GM21619 (cell line): ENCODE measurements around the gene SLC29A3.
"Not testable (repeated sequence)": the region's sequence is repeated elsewhere in the genome, so short reads cannot be mapped to it uniquely, and the experiment has no call there.

Experiments
- ATAC-seq: cut with Tn5 transposase; IDR thresholded peaks from one replicate; pipeline ENCODE4 v1.9.1; 2021; ENCODE audit not compliant: unreplicated experiment

SLC29A3 gene

GRCh38 chr10:71344993-71345480, 26.0 kb downstream of the SLC29A3 start:
- ATAC-seq = no peak

GRCh38 chr10:71345694-71346093, 26.6 kb downstream of the SLC29A3 start:
- no peak for ATAC-seq

DNA sequence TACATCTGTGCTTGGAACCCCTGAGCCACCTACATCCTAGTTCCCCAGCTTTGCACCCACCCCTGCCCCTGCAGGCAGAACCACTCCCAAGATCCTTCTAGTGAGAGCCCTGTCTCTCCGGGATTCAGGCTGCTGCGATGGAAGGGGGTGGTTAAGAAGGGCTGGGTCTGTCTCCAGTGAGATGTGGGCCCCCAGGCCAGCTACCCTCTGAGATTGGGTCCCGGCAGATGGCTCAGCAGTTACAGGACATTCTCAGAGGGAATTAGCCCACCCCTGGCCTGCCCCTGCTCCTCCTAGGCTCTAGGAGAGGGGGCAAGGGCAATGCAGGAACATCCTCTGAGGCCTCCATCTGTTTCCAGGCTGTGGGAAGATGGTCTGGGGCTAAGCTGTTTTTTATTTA, 27.7 kb downstream of the SLC29A3 start:
- no peak for ATAC-seq

- no peak for ATAC-seq
These were observed 28.7 kb downstream of the SLC29A3 start for GRCh38 chr10:71347587-71348395.

- no peak for ATAC-seq
These were observed 29.8 kb downstream of the SLC29A3 start for GRCh38 chr10:71348850-71349249.

GRCh38 chr10:71349406-71349805, 30.3 kb downstream of the SLC29A3 start:
- no peak for ATAC-seq

GRCh38 chr10:71351087-71351486, 32.0 kb downstream of the SLC29A3 start:
- no peak for ATAC-seq

DNA sequence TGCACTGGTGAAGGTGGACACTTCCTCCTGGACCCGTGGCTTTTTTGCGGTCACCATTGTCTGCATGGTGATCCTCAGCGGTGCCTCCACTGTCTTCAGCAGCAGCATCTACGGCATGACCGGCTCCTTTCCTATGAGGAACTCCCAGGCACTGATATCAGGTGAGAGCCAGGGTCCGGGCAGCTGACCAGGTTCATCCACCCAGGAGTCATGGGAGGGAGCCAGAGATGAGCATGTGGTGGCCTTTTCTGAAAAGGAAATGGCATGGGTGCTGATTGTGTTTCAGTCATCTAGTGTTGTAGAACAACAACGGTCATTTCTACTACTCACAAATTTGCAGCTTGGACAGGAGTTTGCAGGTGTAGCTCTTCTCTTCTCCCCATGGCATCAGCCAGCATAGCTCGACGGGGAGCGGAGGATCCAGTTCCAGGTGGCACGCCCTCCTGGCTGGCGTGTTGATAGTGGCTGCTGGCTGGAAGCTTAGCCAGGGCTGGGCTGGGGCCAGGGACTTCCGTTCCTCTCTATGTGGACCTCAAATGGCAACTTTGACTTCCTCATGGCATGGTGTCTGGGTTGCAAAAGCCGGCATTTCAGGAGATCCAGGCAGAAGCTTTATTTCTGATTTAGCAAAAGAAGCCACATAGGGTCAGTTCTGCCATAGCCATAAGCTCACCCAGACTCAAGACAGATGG, 32.7 kb downstream of the SLC29A3 start:
- ATAC-seq = no peak

DNA sequence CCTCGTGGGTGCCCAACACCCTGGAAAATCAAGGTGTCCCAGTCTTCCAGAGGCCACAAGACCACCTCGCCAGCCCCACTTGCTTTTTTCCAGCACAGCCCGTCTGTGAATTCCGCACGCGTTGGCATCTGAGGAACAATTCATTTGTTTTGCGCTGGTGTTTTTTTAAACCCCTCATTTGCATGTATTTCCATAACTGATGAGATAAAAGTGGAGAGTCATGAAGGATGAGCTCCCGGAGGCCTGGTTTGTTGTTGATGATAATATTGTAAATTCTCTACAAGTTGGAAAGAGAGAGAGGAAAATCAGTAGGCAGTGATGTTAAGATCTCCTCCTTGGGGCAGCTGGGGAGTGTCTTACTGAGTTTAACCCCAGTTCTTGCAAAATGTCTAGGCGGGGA, 34.6 kb downstream of the SLC29A3 start:
- no peak for ATAC-seq

- ATAC-seq = no peak
These were observed 35.7 kb downstream of the SLC29A3 start for GRCh38 chr10:71354776-71355175.

GRCh38 chr10:71355886-71356285, 36.8 kb downstream of the SLC29A3 start:
- no peak for ATAC-seq

GRCh38 chr10:71357792-71358265, 38.8 kb downstream of the SLC29A3 start:
- no peak for ATAC-seq

- ATAC-seq = no peak
These were observed 39.2 kb downstream of the SLC29A3 start for GRCh38 chr10:71358277-71358676.

- not testable (repeated sequence) for ATAC-seq
These were observed 39.8 kb downstream of the SLC29A3 start for GRCh38 chr10:71358906-71359305.

- ATAC-seq = peak; percentile 58
These were observed 40.4 kb downstream of the SLC29A3 start for GRCh38 chr10:71359364-71360046.

- no peak for ATAC-seq
These were observed 41.7 kb downstream of the SLC29A3 start for GRCh38 chr10:71360735-71361134.

- ATAC-seq = no peak
These were observed 42.5 kb downstream of the SLC29A3 start for GRCh38 chr10:71361581-71361980.

GRCh38 chr10:71362141-71362540, 43.1 kb downstream of the SLC29A3 start:
- no peak for ATAC-seq

DNA sequence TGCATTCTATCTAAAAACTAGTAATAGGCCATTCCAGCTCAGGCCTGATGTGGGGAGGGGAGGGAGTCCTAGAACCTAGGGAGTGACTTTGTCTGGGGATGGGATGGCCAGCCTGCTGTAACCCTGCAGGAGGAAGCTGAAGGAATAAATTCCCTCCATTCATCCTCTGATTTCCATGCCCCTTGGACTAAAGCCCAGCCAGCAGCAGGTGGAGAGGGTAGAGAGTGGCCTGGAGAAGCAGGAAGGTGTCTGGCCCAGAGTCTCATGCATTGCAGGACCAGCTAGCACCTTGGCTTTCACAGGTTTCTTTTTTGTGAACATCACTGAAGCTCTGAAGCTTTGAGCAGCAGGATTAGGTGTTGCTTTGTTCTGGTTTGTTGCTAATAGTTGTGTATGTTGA, 44.9 kb downstream of the SLC29A3 start:
- no peak for ATAC-seq

DNA sequence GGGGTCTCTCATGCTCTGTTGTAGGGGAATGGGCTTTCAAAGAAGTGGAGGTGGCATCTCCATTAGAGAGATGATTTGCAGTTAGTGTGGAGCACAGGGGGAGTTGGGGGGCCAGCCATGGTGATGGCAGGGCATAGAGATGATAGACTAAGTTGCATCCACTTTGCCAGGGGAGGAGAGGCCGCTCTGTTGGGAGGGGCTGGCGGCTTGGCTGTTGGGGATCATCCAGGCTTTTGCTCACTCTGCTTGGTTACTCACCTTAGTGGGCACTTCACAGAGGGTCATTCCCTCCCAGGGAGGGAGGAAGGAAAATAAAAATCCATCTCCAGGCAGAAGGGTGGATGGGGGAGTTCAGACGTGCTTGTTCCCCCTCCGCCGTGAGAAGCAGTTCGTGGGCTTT, 46.3 kb downstream of the SLC29A3 start:
- ATAC-seq = no peak

DNA sequence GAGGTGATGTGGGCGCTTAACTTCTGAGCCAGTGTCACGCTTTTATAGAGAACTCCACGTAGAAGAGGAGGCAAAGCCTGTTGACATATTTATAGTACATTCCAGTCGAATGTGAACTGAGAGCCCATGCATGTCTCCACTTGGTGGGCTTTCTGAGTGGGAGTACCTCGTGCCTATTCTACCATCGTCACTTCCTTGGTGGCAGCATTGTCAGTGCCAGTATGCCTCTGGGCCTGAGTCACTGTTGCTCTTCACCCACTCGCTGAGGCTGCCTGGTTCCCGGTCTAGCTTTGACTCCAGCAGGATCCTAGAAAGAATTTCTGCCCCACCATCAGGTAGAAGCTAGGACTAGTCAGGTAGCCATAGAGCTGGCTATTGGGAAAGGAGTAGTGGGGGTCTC, 47.6 kb downstream of the SLC29A3 start:
- no peak for ATAC-seq

DNA sequence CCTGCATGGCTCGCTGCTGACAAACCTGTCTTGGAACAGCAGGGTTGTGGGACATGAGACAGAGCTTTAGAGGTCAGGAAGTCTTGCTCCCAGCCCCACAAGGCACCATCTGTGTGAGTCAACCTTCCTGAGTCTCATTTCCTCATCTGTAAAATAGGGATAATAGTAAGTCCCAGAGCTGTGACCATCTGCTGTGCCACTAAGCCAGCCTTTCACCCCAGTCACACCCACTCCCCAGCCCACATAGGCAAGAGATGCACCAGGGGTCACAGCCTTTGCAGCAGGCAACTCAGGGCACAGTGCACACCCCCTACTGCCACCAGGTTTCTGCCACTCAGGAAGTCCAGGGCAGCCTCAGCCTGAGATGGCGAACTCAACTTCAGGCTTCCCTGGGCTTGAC, 48.2 kb downstream of the SLC29A3 start:
- no peak for ATAC-seq
